ENCODE results near the gene ARPC2.

DNA sequence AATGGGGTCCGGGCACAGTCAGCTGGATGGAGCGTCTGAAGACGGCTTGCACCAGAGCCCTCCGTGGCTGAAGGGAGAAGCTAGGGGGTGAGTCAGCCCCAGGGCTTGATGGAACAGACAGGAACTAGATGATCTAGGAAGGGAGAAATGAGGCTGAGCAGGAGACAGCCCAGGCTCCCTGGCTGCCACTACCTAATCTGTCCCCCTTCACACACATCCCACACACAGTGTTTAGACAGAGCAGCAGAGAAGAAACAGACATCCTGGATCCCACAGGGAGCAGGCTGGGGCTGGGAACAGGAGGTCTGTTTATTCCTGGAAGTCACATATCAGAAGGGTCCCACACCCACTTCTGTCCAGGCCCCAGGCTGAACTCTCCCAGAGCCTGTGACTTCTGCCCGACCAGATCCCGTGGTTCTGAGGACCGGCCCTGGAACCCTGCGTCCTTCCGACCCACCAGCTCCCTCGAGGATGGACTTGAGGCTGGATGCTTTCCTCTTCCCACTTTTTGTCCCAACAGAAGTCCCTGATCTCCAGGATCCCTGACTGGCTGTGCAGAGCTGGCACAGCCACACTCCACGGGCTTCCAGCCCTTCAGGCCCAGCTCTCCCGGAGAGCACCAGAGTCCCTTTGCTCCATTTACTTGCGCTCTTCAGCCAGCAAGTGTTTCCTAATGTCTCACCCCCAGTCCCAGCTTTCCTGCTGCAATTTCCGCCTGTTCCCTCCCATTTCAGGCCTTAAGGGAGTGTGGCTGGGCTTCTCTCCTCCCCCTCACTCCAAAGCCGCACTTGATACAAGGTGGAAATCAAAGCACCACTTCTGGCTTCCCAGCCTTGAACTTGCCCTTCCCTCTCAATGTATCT, 42.3 kb downstream of the ARPC2 start:
- TF ChIP-seq, protein P1, sequence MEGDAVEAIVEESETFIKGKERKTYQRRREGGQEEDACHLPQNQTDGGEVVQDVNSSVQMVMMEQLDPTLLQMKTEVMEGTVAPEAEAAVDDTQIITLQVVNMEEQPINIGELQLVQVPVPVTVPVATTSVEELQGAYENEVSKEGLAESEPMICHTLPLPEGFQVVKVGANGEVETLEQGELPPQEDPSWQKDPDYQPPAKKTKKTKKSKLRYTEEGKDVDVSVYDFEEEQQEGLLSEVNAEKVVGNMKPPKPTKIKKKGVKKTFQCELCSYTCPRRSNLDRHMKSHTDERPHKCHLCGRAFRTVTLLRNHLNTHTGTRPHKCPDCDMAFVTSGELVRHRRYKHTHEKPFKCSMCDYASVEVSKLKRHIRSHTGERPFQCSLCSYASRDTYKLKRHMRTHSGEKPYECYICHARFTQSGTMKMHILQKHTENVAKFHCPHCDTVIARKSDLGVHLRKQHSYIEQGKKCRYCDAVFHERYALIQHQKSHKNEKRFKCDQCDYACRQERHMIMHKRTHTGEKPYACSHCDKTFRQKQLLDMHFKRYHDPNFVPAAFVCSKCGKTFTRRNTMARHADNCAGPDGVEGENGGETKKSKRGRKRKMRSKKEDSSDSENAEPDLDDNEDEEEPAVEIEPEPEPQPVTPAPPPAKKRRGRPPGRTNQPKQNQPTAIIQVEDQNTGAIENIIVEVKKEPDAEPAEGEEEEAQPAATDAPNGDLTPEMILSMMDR (IDR thresholded peaks at IDR 0.05; ENCODE audit: poor library complexity), result no peak
- TF ChIP-seq EZH2 (IDR thresholded peaks at IDR 0.05; ENCODE audit: borderline replicate concordance), result no peak

Measured in hepatocyte (in vitro differentiated cells).